ENCODE results near the gene TNKS1BP1.
"Not testable (repeated sequence)": the region's sequence is repeated elsewhere in the genome, so short reads cannot be mapped to it uniquely, and the experiment has no call there.

TNKS1BP1 gene

DNA sequence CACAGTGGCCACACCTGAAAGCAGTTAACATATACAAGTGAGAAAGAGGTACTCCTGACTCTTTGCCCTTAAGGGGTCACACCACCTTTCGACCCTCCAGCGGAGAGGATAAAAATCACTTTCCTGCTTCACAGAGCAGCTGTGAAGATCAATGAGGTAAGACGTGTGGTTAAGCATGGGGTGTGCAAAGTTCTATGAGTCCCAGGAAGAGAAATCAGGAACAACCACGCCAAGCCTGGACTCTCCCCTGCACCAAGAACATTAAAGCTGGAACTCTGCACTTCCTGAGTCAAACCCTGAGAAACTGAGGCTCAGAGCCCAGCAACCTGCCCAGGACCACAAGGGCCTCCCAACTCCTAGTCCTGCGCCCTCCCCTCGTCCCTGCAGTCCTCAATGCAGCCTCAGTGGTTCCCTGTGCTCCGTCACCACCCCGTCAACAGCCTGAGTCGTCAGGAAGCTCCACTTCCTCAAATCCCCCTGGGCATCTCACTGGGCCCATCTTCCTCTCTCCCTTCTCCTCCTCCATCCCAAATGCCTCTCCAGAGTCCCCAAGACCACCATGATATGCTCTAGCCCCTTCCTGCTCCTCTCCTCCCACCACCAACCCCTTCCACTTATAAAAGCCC is 17.7 kb downstream of the TNKS1BP1 start:
- H3K4me3 ChIP-seq (ENCODE audit: low read depth in 1 of 2, low read length in 2 of 2) = no peak overlapping the region
- no peaks in the 10 kb centered on the region for H3K9me3 ChIP-seq (ENCODE audit: low read length)
- H3K36me3 ChIP-seq (ENCODE audit: insufficient read depth, low read length) = peaks cover 34% of the 10 kb centered on the region
- H3K27ac ChIP-seq (ENCODE audit: low read depth, low read length) = no peak overlapping the region
- H3K27me3 ChIP-seq (ENCODE audit: control insufficient read depth in 1 of 2, insufficient read depth in 2 of 2, low read length in 2 of 2) = no peaks in the 10 kb centered on the region
- peaks cover 35% of the 10 kb centered on the region for H3K4me1 ChIP-seq (ENCODE audit: insufficient read depth, low read length)
- H3K9ac ChIP-seq (ENCODE audit: low read length) = no peak overlapping the region

DNA sequence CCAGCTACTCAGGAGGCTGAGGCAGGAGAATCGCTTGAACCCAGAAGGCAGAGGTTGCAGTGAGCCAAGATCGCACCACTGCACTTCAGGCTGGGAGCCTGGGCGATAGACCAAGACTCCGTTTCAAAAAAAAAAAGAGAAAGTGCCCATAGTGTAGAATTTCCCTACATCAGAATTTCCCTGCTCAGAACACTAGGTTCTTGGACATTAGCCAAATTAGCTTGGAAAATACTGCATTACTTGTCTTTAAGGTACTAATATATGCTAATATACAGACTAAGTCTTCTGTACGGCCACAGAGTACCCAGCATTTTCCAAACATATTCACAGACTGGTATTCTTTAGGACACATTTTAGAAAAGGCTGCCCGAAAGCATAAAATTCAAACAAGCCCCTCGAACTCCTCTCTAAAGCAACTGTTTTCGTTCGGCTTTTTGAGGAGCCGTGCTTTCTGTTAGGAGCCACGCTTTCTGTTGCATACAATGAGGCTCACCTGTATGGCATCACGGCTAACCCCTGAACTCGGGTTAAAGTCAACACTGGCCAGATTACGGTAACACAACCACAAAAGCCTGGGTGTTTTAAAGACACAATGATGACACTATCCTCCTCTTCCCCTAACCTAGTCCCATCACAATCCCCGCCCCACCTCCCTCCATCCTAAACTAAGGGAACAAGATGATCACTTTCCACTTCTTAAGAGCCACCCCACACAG is 18.4 kb downstream of the TNKS1BP1 start:
- Histone ChIP-seq H3K4me1 (ENCODE audit: insufficient read depth, low read length) (peaks cover 29% of the 10 kb centered on the region), H3K9ac (ENCODE audit: low read length) (no peak overlapping the region), H3K36me3 (ENCODE audit: insufficient read depth, low read length) (peaks cover 41% of the 10 kb centered on the region), H3K9me3 (ENCODE audit: low read length) (no peaks in the 10 kb centered on the region), H3K27me3 (ENCODE audit: control insufficient read depth in 1 of 2, insufficient read depth in 2 of 2, low read length in 2 of 2) (no peaks in the 10 kb centered on the region), H3K27ac (ENCODE audit: low read depth, low read length) (no peak overlapping the region), H3K4me3 (ENCODE audit: low read depth in 1 of 2, low read length in 2 of 2) (no peak overlapping the region)

DNA sequence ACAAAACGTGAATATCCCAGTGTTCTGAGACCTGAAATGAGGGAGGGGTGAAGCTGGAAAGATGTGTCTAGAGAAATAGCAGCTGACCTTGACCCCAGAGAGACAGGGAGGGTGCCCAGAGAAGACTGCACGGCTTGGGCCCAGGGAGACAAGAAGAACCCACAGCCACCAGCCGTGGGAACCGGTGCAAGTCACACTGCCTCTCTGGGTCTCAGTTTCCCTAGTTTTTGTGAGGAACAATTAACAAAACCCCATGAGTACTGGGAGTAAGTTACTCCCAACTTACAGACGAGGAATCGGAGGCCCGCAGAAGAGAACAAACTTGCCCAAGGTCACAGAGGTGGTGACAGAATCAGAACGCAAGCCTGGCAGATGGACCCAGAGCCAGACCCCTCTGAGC is 19.2 kb downstream of the TNKS1BP1 start:
- Histone ChIP-seq H3K9me3 (ENCODE audit: low read length) (no peaks in the 10 kb centered on the region), H3K4me1 (ENCODE audit: insufficient read depth, low read length) (peaks cover 22% of the 10 kb centered on the region), H3K27ac (ENCODE audit: low read depth, low read length) (no peak overlapping the region), H3K27me3 (ENCODE audit: control insufficient read depth in 1 of 2, insufficient read depth in 2 of 2, low read length in 2 of 2) (no peaks in the 10 kb centered on the region), H3K9ac (ENCODE audit: low read length) (no peak overlapping the region), H3K4me3 (ENCODE audit: low read depth in 1 of 2, low read length in 2 of 2) (no peak overlapping the region), H3K36me3 (ENCODE audit: insufficient read depth, low read length) (peaks cover 49% of the 10 kb centered on the region)

DNA sequence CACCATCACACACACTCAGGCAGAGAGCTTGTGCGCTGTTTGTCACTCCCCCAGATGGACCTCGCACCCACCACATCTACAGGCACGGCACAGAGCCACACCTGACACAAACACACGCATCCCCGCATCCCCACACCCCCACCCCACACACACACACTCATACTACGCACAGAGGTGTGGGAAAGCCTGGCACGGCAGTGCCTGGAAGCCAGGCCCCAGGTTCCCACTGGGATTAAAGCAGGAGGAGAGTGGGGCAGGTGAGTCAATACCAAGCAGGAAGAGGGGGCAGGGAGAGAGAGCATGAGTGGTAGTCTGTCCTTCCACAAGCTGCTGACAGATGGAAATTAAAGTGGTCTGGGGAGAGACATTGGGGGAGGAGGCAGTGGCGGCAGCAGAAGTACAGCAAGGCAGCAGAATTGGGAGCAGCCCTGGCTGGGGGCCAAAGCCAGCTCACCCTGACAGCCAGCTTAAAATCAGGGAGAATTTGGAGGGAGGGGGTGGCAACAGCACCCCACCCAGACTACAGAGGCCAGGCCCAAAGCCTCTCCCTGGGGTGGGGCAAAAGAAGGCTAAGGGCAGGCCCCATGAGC is 20.7 kb downstream of the TNKS1BP1 start:
- no peak overlapping the region for H3K4me3 ChIP-seq (ENCODE audit: low read depth in 1 of 2, low read length in 2 of 2)
- peaks cover 52% of the 10 kb centered on the region for H3K36me3 ChIP-seq (ENCODE audit: insufficient read depth, low read length)
- no peak overlapping the region for H3K27ac ChIP-seq (ENCODE audit: low read depth, low read length)
- peaks cover 9% of the 10 kb centered on the region for H3K9me3 ChIP-seq (ENCODE audit: low read length)
- H3K4me1 ChIP-seq (ENCODE audit: insufficient read depth, low read length) = peaks cover 11% of the 10 kb centered on the region
- H3K27me3 ChIP-seq (ENCODE audit: control insufficient read depth in 1 of 2, insufficient read depth in 2 of 2, low read length in 2 of 2) = no peaks in the 10 kb centered on the region
- no peak overlapping the region for H3K9ac ChIP-seq (ENCODE audit: low read length)

DNA sequence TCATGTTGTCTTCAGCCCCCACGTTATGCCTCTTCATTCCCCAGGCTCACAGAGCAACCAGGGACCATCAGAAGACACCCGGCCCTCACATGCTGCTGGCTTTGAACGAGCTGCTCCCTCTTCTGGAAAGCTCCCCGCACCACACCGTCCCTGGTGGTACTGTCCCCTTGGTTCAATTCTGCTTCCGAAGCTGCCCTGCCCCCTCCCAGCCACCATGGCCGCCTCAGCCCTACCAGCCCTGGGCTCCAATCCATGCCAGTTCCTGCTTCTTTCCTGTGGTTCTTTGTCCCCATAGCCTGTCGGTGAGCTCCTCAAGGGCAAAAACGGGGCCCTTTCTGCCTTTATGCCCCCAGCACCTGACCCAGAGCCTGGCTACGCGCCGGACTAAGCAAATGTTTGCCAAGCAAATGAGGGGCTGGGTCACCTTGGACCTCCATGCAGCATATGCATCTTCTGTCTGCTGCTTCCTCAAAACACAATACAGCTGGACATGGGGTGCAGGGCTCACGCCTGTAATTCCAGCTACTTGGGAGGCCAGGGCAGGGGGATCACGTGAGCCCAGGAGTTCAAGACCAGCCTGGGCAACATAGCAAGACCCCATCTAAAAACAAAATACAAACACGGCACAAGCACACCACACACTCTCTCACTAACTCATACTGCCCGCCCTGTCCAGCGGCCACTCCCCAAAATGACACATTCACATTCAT is 21.3 kb downstream of the TNKS1BP1 start:
- Histone ChIP-seq H3K27ac (ENCODE audit: low read depth, low read length) (no peak overlapping the region), H3K4me1 (ENCODE audit: insufficient read depth, low read length) (peaks cover 4% of the 10 kb centered on the region), H3K9ac (ENCODE audit: low read length) (no peak overlapping the region), H3K9me3 (ENCODE audit: low read length) (peaks cover 10% of the 10 kb centered on the region), H3K4me3 (ENCODE audit: low read depth in 1 of 2, low read length in 2 of 2) (no peak overlapping the region), H3K36me3 (ENCODE audit: insufficient read depth, low read length) (peaks cover 56% of the 10 kb centered on the region), H3K27me3 (ENCODE audit: control insufficient read depth in 1 of 2, insufficient read depth in 2 of 2, low read length in 2 of 2) (no peaks in the 10 kb centered on the region)

DNA sequence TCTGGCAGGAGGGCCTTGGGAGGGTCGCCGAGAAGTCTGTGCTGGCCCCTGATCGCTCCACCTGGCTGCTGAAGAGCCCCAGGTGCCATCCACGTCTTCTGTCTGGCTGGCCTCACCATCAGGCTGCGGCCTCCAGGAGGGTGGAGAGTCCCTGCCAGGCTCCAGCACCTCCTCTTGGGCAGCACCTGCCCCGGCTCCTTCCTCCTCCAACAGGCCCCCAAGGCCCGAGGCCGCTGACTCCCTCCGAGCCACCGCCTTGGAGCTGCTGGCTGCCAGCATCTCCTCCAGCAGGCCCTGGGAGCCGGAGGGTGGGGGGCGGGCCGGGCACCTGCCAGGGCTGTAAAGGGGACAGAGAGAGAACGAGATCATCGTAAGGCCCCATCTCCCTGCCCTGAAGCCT is 22.3 kb downstream of the TNKS1BP1 start:
- peaks cover 10% of the 10 kb centered on the region for H3K9me3 ChIP-seq (ENCODE audit: low read length)
- H3K27ac ChIP-seq (ENCODE audit: low read depth, low read length) = no peak overlapping the region
- H3K27me3 ChIP-seq (ENCODE audit: control insufficient read depth in 1 of 2, insufficient read depth in 2 of 2, low read length in 2 of 2) = no peaks in the 10 kb centered on the region
- H3K36me3 ChIP-seq (ENCODE audit: insufficient read depth, low read length) = peaks cover 52% of the 10 kb centered on the region
- H3K4me1 ChIP-seq (ENCODE audit: insufficient read depth, low read length) = peaks cover 4% of the 10 kb centered on the region
- no peak overlapping the region for H3K9ac ChIP-seq (ENCODE audit: low read length)
- no peak overlapping the region for H3K4me3 ChIP-seq (ENCODE audit: low read depth in 1 of 2, low read length in 2 of 2)

DNA sequence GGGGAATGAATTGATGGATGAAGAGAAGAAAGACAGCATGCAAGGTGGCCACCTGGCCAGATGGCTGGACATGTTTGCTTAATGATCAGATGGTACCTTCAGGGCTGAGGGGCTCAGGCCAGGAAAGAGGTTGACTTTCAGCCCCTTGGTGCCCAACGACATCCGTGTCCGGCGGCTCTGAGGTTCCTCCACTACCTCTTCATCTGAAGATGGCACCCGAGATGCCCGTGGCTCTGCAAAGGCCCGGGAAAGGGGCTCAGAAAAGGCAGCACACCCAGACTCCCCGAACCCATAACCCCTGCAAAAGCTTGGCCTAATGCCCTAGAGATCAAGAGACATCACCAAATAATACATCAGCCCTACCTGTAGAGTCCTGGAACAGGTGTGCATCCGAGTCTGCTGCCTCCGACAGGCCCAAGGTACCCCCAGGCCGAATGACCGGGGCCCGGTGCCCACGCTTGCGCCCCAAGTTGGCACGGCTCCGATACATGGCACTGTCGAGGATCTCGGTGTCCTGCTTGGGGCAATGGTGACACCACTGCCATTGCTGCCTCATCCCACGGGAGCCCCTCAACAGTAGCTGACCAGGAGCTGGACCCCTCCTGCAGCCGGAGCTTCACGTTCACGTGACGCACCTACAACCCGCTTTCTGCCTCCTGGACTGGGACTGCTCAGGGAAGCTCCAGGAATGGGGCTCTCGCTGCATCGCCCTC is 22.9 kb downstream of the TNKS1BP1 start:
- Histone ChIP-seq H3K27me3 (ENCODE audit: control insufficient read depth in 1 of 2, insufficient read depth in 2 of 2, low read length in 2 of 2) (no peaks in the 10 kb centered on the region), H3K4me3 (ENCODE audit: low read depth in 1 of 2, low read length in 2 of 2) (no peak overlapping the region), H3K9me3 (ENCODE audit: low read length) (peaks cover 10% of the 10 kb centered on the region), H3K9ac (ENCODE audit: low read length) (no peak overlapping the region), H3K36me3 (ENCODE audit: insufficient read depth, low read length) (peaks cover 50% of the 10 kb centered on the region), H3K27ac (ENCODE audit: low read depth, low read length) (no peak overlapping the region), H3K4me1 (ENCODE audit: insufficient read depth, low read length) (peaks cover 4% of the 10 kb centered on the region)

DNA sequence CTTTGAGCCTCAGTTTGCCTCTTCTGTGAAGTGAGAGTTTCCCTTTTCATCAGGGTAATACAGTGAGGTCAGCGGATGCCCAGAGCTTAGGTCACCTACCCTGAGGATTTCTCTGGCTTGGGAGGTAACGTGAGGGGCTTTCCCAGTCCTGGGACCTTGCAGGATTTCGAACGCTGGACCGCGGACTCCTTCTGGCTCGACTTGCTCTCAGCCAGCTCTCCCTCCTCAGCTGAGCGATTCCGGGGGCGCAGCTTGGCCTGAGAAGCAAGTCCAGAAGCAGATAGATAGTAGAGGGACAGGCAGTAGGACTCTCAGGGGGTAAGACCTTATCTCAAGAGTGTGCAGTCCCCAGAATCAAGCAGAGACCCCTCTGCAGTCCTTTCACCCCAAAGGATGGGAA is 24.0 kb downstream of the TNKS1BP1 start:
- Histone ChIP-seq H3K4me3 (ENCODE audit: low read depth in 1 of 2, low read length in 2 of 2) (no peak overlapping the region), H3K27me3 (ENCODE audit: control insufficient read depth in 1 of 2, insufficient read depth in 2 of 2, low read length in 2 of 2) (no peaks in the 10 kb centered on the region), H3K36me3 (ENCODE audit: insufficient read depth, low read length) (peaks cover 53% of the 10 kb centered on the region), H3K9ac (ENCODE audit: low read length) (no peak overlapping the region), H3K4me1 (ENCODE audit: insufficient read depth, low read length) (peaks cover 4% of the 10 kb centered on the region), H3K27ac (ENCODE audit: low read depth, low read length) (no peak overlapping the region), H3K9me3 (ENCODE audit: low read length) (peaks cover 10% of the 10 kb centered on the region)

DNA sequence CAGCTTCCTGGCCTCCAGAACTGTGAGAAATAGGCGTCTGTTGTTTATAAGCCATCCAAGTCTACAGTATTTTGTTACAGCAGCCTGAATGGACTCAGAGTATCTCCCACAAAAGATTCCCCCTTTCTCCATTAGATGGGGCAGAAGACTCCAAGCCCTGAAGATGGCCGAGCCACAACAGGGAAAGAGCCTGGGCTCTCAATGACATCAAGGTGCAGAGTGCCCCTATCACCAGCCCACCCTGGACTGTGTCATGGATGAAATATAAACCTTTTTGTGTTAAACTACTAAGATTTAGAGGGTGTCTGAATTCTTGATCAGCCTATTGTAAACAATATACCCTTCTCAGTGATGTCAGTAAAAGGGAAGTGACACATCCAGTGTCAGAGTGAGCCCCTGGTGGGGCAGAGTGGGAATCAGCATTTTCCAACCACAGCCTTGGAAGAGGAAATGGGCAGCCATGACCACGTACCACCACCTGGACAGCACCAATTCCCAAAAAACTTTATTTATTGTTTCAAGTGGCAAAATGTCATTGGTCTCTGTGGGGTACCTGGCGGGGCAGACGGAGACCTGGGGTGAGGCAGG is 25.5 kb downstream of the TNKS1BP1 start:
- no peak overlapping the region for H3K4me3 ChIP-seq (ENCODE audit: low read depth in 1 of 2, low read length in 2 of 2)
- peaks cover 53% of the 10 kb centered on the region for H3K36me3 ChIP-seq (ENCODE audit: insufficient read depth, low read length)

DNA sequence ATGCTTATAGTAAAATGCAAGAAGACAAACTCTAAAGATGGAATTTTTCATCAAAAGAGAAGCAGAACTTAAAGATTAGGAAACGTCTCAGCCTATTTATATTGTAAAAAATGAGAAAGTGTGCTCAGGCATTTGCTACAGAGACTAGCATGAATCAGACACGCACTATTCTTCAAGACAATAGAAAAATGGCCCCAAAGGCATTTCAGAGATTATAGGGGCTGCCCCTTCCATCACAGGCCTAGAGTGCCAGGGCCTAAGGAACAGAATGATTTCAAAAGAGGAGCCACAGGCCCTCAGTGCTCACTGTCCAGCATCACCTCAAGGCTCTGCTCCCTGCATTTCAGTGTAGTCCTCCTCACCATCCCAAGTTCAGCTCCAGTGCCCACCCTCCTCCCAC is 27.5 kb downstream of the TNKS1BP1 start:
- no peak overlapping the region for H3K27ac ChIP-seq (ENCODE audit: low read depth, low read length)
- H3K4me3 ChIP-seq (ENCODE audit: low read depth in 1 of 2, low read length in 2 of 2) = no peak overlapping the region
- no peaks in the 10 kb centered on the region for H3K4me1 ChIP-seq (ENCODE audit: insufficient read depth, low read length)
- no peak overlapping the region for H3K9ac ChIP-seq (ENCODE audit: low read length)
- peaks cover 10% of the 10 kb centered on the region for H3K9me3 ChIP-seq (ENCODE audit: low read length)
- no peaks in the 10 kb centered on the region for H3K27me3 ChIP-seq (ENCODE audit: control insufficient read depth in 1 of 2, insufficient read depth in 2 of 2, low read length in 2 of 2)
- peaks cover 43% of the 10 kb centered on the region for H3K36me3 ChIP-seq (ENCODE audit: insufficient read depth, low read length)

More for the DNA sequence above, 25.5 kb downstream of the TNKS1BP1 start:
- H3K9ac ChIP-seq (ENCODE audit: low read length) = no peak overlapping the region
- no peak overlapping the region for H3K27ac ChIP-seq (ENCODE audit: low read depth, low read length)
- no peaks in the 10 kb centered on the region for H3K27me3 ChIP-seq (ENCODE audit: control insufficient read depth in 1 of 2, insufficient read depth in 2 of 2, low read length in 2 of 2)
- H3K9me3 ChIP-seq (ENCODE audit: low read length) = peaks cover 10% of the 10 kb centered on the region
- peaks cover 2% of the 10 kb centered on the region for H3K4me1 ChIP-seq (ENCODE audit: insufficient read depth, low read length)

DNA sequence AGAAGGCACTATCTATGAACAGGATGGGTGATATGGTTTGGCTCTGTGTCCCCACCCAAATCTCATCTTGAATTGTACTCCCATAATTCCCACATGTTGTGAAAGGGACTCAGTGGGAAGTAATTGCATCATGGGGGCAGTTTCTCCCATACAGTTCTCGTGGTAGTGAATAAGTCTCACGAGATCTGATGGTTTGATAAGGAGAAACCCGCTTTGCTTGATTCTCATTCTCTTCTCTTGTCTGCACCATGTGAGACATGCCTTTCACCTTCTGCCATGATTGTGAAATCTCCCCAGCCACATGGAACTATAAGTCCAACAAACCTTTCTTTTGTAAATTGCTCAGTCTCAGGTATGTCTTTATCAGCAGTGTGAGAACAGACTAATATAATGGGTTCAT is 28.5 kb downstream of the TNKS1BP1 start:
- not testable (repeated sequence) for H3K9ac ChIP-seq (ENCODE audit: low read length); H3K4me1 ChIP-seq (ENCODE audit: insufficient read depth, low read length); H3K27me3 ChIP-seq (ENCODE audit: control insufficient read depth in 1 of 2, insufficient read depth in 2 of 2, low read length in 2 of 2); H3K27ac ChIP-seq (ENCODE audit: low read depth, low read length); H3K4me3 ChIP-seq (ENCODE audit: low read depth in 1 of 2, low read length in 2 of 2)
- peaks cover 10% of the 10 kb centered on the region for H3K9me3 ChIP-seq (ENCODE audit: low read length)
- peaks cover 33% of the 10 kb centered on the region for H3K36me3 ChIP-seq (ENCODE audit: insufficient read depth, low read length)
